Activated CD4-positive, alpha-beta T cell treated with anti-CD3 and anti-CD28 coated beads for 4 hours (primary cell): ENCODE results near the gene LRRC37A.
"Not testable (repeated sequence)": the region's sequence is repeated elsewhere in the genome, so short reads cannot be mapped to it uniquely, and the experiment has no call there.

ENCODE experiments used
- DNase-seq, 2 donors: peaks; one replicate each; pipeline ENCODE4 v3.0.0-alpha.2; 2020

The LRRC37A gene

GRCh38 chr17:46294831-46295230, at the start of gene LRRC37A:
TSS of gene LRRC37A (plus strand) at chr17:46295131. CDS start at chr17:46295134, 3 bp downstream.
- not testable (repeated sequence) for DNase-seq

GRCh38 chr17:46249153-46249552, 45.8 kb upstream of the LRRC37A start:
- DNase-seq = not testable (repeated sequence)

GRCh38 chr17:46252804-46253203, 42.1 kb upstream of the LRRC37A start:
- DNase-seq = not testable (repeated sequence)

GRCh38 chr17:46253722-46254121, 41.2 kb upstream of the LRRC37A start:
- DNase-seq = peak; percentile 70 to 72

GRCh38 chr17:46254215-46254614, 40.7 kb upstream of the LRRC37A start:
- DNase-seq = not testable (repeated sequence)

- DNase-seq = not testable (repeated sequence)
Measured at GRCh38 chr17:46256369-46256768, 38.6 kb upstream of the LRRC37A start.

- DNase-seq = not testable (repeated sequence)
Measured at GRCh38 chr17:46259845-46260661, 34.9 kb upstream of the LRRC37A start.

- DNase-seq = no peak
Measured at GRCh38 chr17:46262271-46262670, 32.7 kb upstream of the LRRC37A start.

GRCh38 chr17:46264456-46265198, 30.3 kb upstream of the LRRC37A start:
- peak in 1 of 2 donors; percentile 7 for DNase-seq

- DNase-seq = not testable (repeated sequence)
Measured at GRCh38 chr17:46266063-46266655, 28.8 kb upstream of the LRRC37A start.

GRCh38 chr17:46266656-46267544, 28.0 kb upstream of the LRRC37A start:
- peak; percentile 75 to 84 for DNase-seq

- DNase-seq = no peak
Measured at GRCh38 chr17:46270032-46270431, 24.9 kb upstream of the LRRC37A start.

GRCh38 chr17:46273541-46274236, 21.2 kb upstream of the LRRC37A start:
- DNase-seq = no peak

- no peak for DNase-seq
Measured at GRCh38 chr17:46274238-46274637, 20.7 kb upstream of the LRRC37A start.

GRCh38 chr17:46276728-46277479, 18.0 kb upstream of the LRRC37A start:
- DNase-seq = not testable (repeated sequence)

- DNase-seq = not testable (repeated sequence)
Measured at GRCh38 chr17:46281336-46281735, 13.6 kb upstream of the LRRC37A start.

GRCh38 chr17:46282635-46283034, 12.3 kb upstream of the LRRC37A start:
- DNase-seq = not testable (repeated sequence)

GRCh38 chr17:46284467-46284866, 10.5 kb upstream of the LRRC37A start:
- DNase-seq = peak; percentile 24 to 55

- DNase-seq = not testable (repeated sequence)
Measured at GRCh38 chr17:46285500-46285899, 9.4 kb upstream of the LRRC37A start.

GRCh38 chr17:46286764-46287221, 8.1 kb upstream of the LRRC37A start:
- DNase-seq = peak; percentile 70 to 71

- not testable (repeated sequence) for DNase-seq
Measured at GRCh38 chr17:46287587-46287986, 7.3 kb upstream of the LRRC37A start.
